Pancreas (tissue), 10 donors: Measurements from ENCODE around the gene EMC8. TPM values are rescaled to one million over a fixed set of nuclear protein-coding genes. Genes with fewer than 3 reads are reported as not detected.

Source experiments
- ATAC-seq, 4 donors: fragments of 200-7000 bp; cut with Tn5 transposase; one replicate each; pipeline versions ENCODE4 v1.8.0 to v1.9.1; 2020; ENCODE audit warnings: mild to moderate bottlenecking in 4 of 4, moderate library complexity in 4 of 4
- DNase-seq, 6 donors: peaks; one replicate each; pipeline ENCODE4 v3.0.0-alpha.2; 2020
- FAIRE-seq: peaks from 2 replicates; lab custom pipeline; 2012; peaks lifted over from hg19 to GRCh38; lab: Jason Lieb, UNC
- H3K27ac ChIP-seq, 4 donors: fragments of 200-600 bp; sonication (generic); 1 replicate in 3 of 4; 2 replicates in 1 of 4; pipeline versions ENCODE4 v1.5.0 to v1.8.0; 2020
- H3K27me3 ChIP-seq, 4 donors: fragments of 200-600 bp; one replicate each; pipeline ENCODE4 v1.8.0; 2021
- H3K36me3 ChIP-seq, 3 donors: fragments of 200-600 bp; sonication (generic) in 1 of 3; one replicate each; pipeline versions ENCODE4 v1.5.0 to v1.8.0; 2020 to 2021
- H3K4me1 ChIP-seq, 3 donors: fragments of 200-600 bp; one replicate each; pipeline ENCODE4 v1.8.0; 2021
- H3K4me3 ChIP-seq, 4 donors: fragments of 200-600 bp; sonication (generic) in 2 of 4; one replicate each; pipeline versions ENCODE4 v1.5.0 to v1.8.0; 2020 to 2021
- H3K9me3 ChIP-seq, 4 donors: fragments of 200-600 bp; one replicate each; pipeline ENCODE4 v1.8.0; 2021
- WGBS, 2 donors: extraction: QIAGEN DNeasy Blood & Tissue Kit; methylation state at CpG; one replicate each; pipeline ENCODE4 v1.1.7; 2013; 5-methylcytosine and 5-hydroxymethylcytosine counted together
- intact Hi-C, 3 donors: fragments of 100-400 bp; cut with DNase I; formaldehyde crosslinking; loops; one replicate each; pipeline versions ENCODE4 v1.11.1 to v1.14.2; 2022
- polyA plus RNA-seq, 2 donors: library from polyadenylated mRNA; stranded (reverse); fragments of 200-250 nt; gene quantifications; one replicate each; pipeline ENCODE4 v1.2.3, GENCODE V29; 2013
- total RNA-seq, 6 donors: library from RNA; stranded (reverse); fragmentation: NEBNext Ultra II Directional in 4 of 6; extraction: Animal tissue kit (Norgen Biotek cat#: 25700) in 4 of 6; gene quantifications; one replicate each; pipeline versions ENCODE4 v1.2.1 to v1.2.4, GENCODE V29; 2021 to 2023
- TF ChIP-seq, protein P1 (sequence below), 4 donors: fragments of 200-600 bp; sonication (generic) in 3 of 4; IDR thresholded peaks; one replicate each; pipeline versions ENCODE4 v1.5.0 to v1.8.0; 2021; ENCODE audit warnings: antibody characterized with exemption in 4 of 4
- donor health status: healthy with polysubstance abuse.
- donor health status: DM: no; HTN: no; CAD: no; lungs with moderate emphysema.
- donor health status: DM: no; HTN: no; CAD: no.
- donor health status: control.
- donor health status: control.
- donor health status: Bipolar disorder and iron deficiency.
- donor health status: DM: yes; HTN: yes; CAD: no.
- donor health status: DM: no; HTN: no; CAD: no.
- donor health status: DM: no; HTN: no; CAD: no.
- donor health status: DM: yes; HTN: yes; CAD: no.

The EMC8 gene
- total and polyA plus RNA-seq, 8 donors, result 6.8 to 14.2 (median 9.8) TPM

DNA sequence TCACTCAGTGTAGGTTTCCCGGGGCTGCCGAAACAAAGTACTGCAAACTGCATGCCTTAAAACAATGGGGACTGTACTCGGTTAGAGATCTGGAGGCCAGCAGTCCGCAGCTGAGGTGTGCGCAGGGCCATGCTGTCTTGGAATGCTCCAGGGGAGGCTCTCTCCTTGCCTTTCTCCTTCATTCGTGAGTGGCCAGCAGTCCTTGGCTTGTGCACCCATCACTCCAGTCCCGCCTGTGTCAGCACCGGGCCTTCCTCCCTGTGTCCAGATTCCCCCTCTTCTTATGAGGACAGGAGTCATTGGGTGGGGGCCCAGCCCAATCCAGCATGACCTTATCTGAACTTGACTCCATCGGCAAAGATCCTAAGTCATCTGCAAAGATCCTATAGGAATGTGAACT lies 43.5 kb upstream of the EMC8 start:
- intact Hi-C loops, result no loop called here
- Histone ChIP-seq H3K4me1 (no peaks in the 10 kb centered on the region), H3K4me3 (no peak overlapping the region), H3K9me3 (no peaks in the 10 kb centered on the region), H3K27ac (no peak overlapping the region), H3K36me3 (no peaks in the 10 kb centered on the region), H3K27me3 (peaks cover 0 to 13% (median 0%) of the 10 kb centered on the region in 4 donors)
- FAIRE-seq (no peak), ATAC-seq (no peak), DNase-seq (no peak)
- TF ChIP-seq, protein P1, sequence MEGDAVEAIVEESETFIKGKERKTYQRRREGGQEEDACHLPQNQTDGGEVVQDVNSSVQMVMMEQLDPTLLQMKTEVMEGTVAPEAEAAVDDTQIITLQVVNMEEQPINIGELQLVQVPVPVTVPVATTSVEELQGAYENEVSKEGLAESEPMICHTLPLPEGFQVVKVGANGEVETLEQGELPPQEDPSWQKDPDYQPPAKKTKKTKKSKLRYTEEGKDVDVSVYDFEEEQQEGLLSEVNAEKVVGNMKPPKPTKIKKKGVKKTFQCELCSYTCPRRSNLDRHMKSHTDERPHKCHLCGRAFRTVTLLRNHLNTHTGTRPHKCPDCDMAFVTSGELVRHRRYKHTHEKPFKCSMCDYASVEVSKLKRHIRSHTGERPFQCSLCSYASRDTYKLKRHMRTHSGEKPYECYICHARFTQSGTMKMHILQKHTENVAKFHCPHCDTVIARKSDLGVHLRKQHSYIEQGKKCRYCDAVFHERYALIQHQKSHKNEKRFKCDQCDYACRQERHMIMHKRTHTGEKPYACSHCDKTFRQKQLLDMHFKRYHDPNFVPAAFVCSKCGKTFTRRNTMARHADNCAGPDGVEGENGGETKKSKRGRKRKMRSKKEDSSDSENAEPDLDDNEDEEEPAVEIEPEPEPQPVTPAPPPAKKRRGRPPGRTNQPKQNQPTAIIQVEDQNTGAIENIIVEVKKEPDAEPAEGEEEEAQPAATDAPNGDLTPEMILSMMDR (IDR thresholded peaks at IDR 0.05), result no peak
- 83 to 87% methylated on average over 9 of the region's 9 CpGs for WGBS, 2 donors

- H3K4me1 ChIP-seq, result no peaks in the 10 kb centered on the region
- FAIRE-seq, result no peak
- TF ChIP-seq, protein P1 (IDR thresholded peaks at IDR 0.05), result no peak
- WGBS, 2 donors, result 71 to 83% methylated on average over 9 of the region's 9 CpGs
- H3K27me3 ChIP-seq, result peaks cover 0 to 15% (median 0%) of the 10 kb centered on the region in 4 donors
- ATAC-seq, result no peak
- H3K9me3 ChIP-seq, result no peaks in the 10 kb centered on the region
- no peaks in the 10 kb centered on the region for H3K36me3 ChIP-seq
- DNase-seq, result no peak
- H3K4me3 ChIP-seq, result no peak overlapping the region
- intact Hi-C loops, result no loop called here
- H3K27ac ChIP-seq, result no peak overlapping the region
Measured at GRCh38 chr16:85842435-85842834, 43.1 kb upstream of the EMC8 start.

DNA sequence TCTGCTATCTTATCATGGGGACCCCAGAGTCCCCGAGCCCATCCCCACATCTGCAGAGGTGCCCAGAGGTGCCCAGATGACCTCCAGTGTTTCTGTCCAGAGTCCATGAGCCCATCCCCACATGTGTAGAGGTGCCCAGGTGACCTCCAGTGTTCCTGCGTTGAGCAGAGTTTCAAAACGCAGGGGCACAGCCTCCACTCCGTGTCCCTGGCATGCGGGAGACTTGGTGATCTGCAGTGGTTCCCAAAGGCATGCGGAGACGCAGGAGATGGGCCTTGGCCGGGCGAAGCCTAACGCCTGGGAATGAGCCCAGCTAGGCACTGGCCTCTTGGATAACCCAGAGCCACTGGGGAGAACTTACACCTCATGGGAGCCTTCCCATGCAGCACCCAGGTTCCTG lies 41.5 kb upstream of the EMC8 start:
- FAIRE-seq (no peak), ATAC-seq (no peak)
- H3K36me3 ChIP-seq, result no peaks in the 10 kb centered on the region

GRCh38 chr16:85840395-85840794 lies 41.1 kb upstream of the EMC8 start:
- Histone ChIP-seq H3K36me3 (no peaks in the 10 kb centered on the region), H3K4me1 (no peaks in the 10 kb centered on the region), H3K9me3 (no peaks in the 10 kb centered on the region), H3K27ac (no peak overlapping the region), H3K4me3 (no peak overlapping the region), H3K27me3 (peaks cover 0 to 6% (median 0%) of the 10 kb centered on the region in 4 donors)
- WGBS, 2 donors, result 74 to 76% methylated on average over 9 of the region's 9 CpGs
- intact Hi-C loops, result no loop called here
- ATAC-seq (no peak), FAIRE-seq (no peak), DNase-seq (no peak)
- TF ChIP-seq, protein P1 (IDR thresholded peaks at IDR 0.05), result no peak

More for the DNA sequence above, 41.5 kb upstream of the EMC8 start:
- H3K27ac ChIP-seq, result no peak overlapping the region
- intact Hi-C loops, result no loop called here
- no peak for DNase-seq
- peaks cover 0 to 6% (median 0%) of the 10 kb centered on the region in 4 donors for H3K27me3 ChIP-seq
- H3K4me1 ChIP-seq, result no peaks in the 10 kb centered on the region
- WGBS, 2 donors, result 77 to 84% methylated on average over 10 of the region's 10 CpGs
- TF ChIP-seq, protein P1 (IDR thresholded peaks at IDR 0.05), result no peak
- no peaks in the 10 kb centered on the region for H3K9me3 ChIP-seq
- H3K4me3 ChIP-seq, result no peak overlapping the region

- Histone ChIP-seq H3K36me3 (no peaks in the 10 kb centered on the region), H3K4me1 (no peaks in the 10 kb centered on the region), H3K27ac (no peak overlapping the region), H3K4me3 (no peak overlapping the region), H3K27me3 (peaks cover 0 to 6% (median 0%) of the 10 kb centered on the region in 4 donors), H3K9me3 (no peaks in the 10 kb centered on the region)
- 74 to 82% methylated on average over 24 of the region's 24 CpGs for WGBS, 2 donors
- ATAC-seq, result no peak
- TF ChIP-seq, protein P1 (IDR thresholded peaks at IDR 0.05), result no peak
- peak in 1 of 6 donors; percentile 62 for DNase-seq
- no peak for FAIRE-seq
- intact Hi-C loops, result no loop called here
Measured at GRCh38 chr16:85839681-85840240, 40.4 kb upstream of the EMC8 start.
